ENCODE results near the gene FGGY. TPM values are rescaled to one million over a fixed set of nuclear protein-coding genes. Genes with fewer than 3 reads are reported as not detected.

Gene FGGY
- total RNA-seq, 1 experiment from 2014 or later: 14.6 TPM

DNA sequence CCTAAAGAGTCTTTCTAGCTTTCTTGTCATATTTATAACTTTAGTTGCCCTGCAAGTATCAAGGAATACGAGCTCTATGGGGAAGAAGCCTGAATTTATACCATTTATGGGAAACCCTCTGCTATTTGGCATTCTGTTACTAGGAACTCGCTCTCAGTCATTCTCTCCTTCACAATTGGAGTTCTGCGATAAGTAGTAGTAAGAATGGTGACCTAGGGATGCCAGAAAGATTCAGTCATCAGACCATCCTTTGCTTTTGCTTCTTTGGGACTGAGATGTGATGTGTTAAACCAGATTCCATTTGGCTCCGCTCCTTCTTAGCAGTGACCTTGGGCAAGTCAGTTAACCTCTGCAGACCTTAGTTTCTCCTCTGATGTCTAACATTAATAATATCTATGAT, 256.5 kb downstream of the FGGY start:
- H3K36me3 Mint-ChIP-seq (ENCODE audit: insufficient read depth in 1 of 3, low read depth in 3 of 3): peaks cover 7 to 12% (median 10%) of the 10 kb centered on the region in 3 experiments; a peak in 5 of 7 replicates
- Histone ChIP-seq H2BK20ac (ENCODE audit: low read depth, low read length, poor library complexity, severe bottlenecking) (no peak overlapping the region), H3T11ph (ENCODE audit: low read length) (no peak overlapping the region), H3K27me3 (ENCODE audit: insufficient read depth, low read length) (no peaks in the 10 kb centered on the region), H3K14ac (ENCODE audit: insufficient read depth, low read length) (no peak overlapping the region), H3K23ac (ENCODE audit: insufficient read length, low read depth, low read length) (no peak overlapping the region), H2BK5ac (ENCODE audit: insufficient read length, low read length) (no peak overlapping the region), H2BK120ac (ENCODE audit: low read depth, low read length, poor library complexity, severe bottlenecking) (no peak overlapping the region), H3K79me1 (ENCODE audit: insufficient read depth, low read depth, low read length, poor library complexity, severe bottlenecking) (no peaks in the 10 kb centered on the region), H2AFZ (ENCODE audit: low read length) (no peak overlapping the region), H4K20me1 (ENCODE audit: control insufficient read depth, insufficient read depth, insufficient read length) (no peaks in the 10 kb centered on the region), H3K9me3 (ENCODE audit: control insufficient read depth, low read depth, low read length) (no peaks in the 10 kb centered on the region), H3K4me2 (ENCODE audit: insufficient read depth, insufficient read length, low read length) (no peak overlapping the region), H3K79me2 (ENCODE audit: insufficient read depth, low read length) (no peaks in the 10 kb centered on the region), H4K5ac (ENCODE audit: insufficient read length, low read depth, low read length) (no peak overlapping the region), H2BK12ac (ENCODE audit: insufficient read length, low read depth, low read length) (no peak overlapping the region), H4K91ac (ENCODE audit: insufficient read length, low read depth, low read length) (no peak overlapping the region), H3K9ac (ENCODE audit: extremely low read depth, insufficient read length, low read length) (no peak overlapping the region), H2AK5ac (ENCODE audit: insufficient read length, low read length) (no peak overlapping the region), H3K4me1 (ENCODE audit: insufficient read depth, low read length) (no peaks in the 10 kb centered on the region), H4K8ac (replicated peaks; ENCODE audit: insufficient read length, low read depth, low read length) (no peak overlapping the region), H2BK15ac (ENCODE audit: low read depth, low read length) (no peak overlapping the region), H3K18ac (ENCODE audit: insufficient read length, low read depth, low read length) (no peak overlapping the region), H3K4ac (ENCODE audit: low read depth, low read length) (no peak overlapping the region), H3K27ac (ENCODE audit: insufficient read length, low read depth, low read length) (no peak overlapping the region), H3K23me2 (ENCODE audit: insufficient read length, low read depth, low read length, poor library complexity, severe bottlenecking) (no peaks in the 10 kb centered on the region), H3K56ac (ENCODE audit: insufficient read length, low read depth, low read length) (no peak overlapping the region)
- peaks cover 8 to 22% of the 10 kb centered on the region in 2 experiments; a peak in 2 of 4 replicates for H3K4me1 Mint-ChIP-seq
- TF ChIP-seq, protein P1, sequence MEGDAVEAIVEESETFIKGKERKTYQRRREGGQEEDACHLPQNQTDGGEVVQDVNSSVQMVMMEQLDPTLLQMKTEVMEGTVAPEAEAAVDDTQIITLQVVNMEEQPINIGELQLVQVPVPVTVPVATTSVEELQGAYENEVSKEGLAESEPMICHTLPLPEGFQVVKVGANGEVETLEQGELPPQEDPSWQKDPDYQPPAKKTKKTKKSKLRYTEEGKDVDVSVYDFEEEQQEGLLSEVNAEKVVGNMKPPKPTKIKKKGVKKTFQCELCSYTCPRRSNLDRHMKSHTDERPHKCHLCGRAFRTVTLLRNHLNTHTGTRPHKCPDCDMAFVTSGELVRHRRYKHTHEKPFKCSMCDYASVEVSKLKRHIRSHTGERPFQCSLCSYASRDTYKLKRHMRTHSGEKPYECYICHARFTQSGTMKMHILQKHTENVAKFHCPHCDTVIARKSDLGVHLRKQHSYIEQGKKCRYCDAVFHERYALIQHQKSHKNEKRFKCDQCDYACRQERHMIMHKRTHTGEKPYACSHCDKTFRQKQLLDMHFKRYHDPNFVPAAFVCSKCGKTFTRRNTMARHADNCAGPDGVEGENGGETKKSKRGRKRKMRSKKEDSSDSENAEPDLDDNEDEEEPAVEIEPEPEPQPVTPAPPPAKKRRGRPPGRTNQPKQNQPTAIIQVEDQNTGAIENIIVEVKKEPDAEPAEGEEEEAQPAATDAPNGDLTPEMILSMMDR (conservative IDR thresholded peaks at IDR 0.05): no peak
- H3K4me3 Mint-ChIP-seq: no peak overlapping the region
- peaks cover 9 to 10% of the 10 kb centered on the region in 2 experiments for H3K9me3 Mint-ChIP-seq
- no peak for DNase-seq
- H3K27me3 Mint-ChIP-seq (ENCODE audit: low read depth): no peaks in the 10 kb centered on the region
- H3K27ac Mint-ChIP-seq: no peak overlapping the region
- no CpG with 5 or more reads among the region's 4 CpGs for WGBS (ENCODE audit: extremely low coverage, insufficient read length, low lambda C conversion rate)
